GM12875 (cell line): ENCODE results near the gene ZNF740.

Experiments
- H3K4me3 ChIP-seq: one replicate; pipeline ENCODE4 v1.5.1; 2011; ENCODE audit warnings: low read depth, low read length, control low read depth
- CTCF ChIP-seq: IDR thresholded peaks from 2 replicates; pipeline ENCODE4 v1.5.1; 2011; ENCODE audit warnings: low read depth, mild to moderate bottlenecking, control low read depth, inconsistent platforms, low read length, moderate library complexity, borderline replicate concordance; ENCODE audit not compliant: insufficient read depth

ZNF740 gene

GRCh38 chr12:53166837-53167236, 13.7 kb upstream of the ZNF740 start:
- no peak for TF ChIP-seq CTCF

GRCh38 chr12:53169644-53170043, 10.9 kb upstream of the ZNF740 start:
- H3K4me3 ChIP-seq, result no peak overlapping the region
- TF ChIP-seq CTCF, result no peak

More at GRCh38 chr12:53166837-53167236, 13.7 kb upstream of the ZNF740 start:
- H3K4me3 ChIP-seq, result no peak overlapping the region

GRCh38 chr12:53170215-53170614, 10.3 kb upstream of the ZNF740 start:
- no peak overlapping the region for H3K4me3 ChIP-seq
- no peak for TF ChIP-seq CTCF

- TF ChIP-seq CTCF, result no peak
- no peak overlapping the region for H3K4me3 ChIP-seq
Measured at GRCh38 chr12:53170876-53171724, 9.4 kb upstream of the ZNF740 start.

GRCh38 chr12:53171725-53172329, 8.7 kb upstream of the ZNF740 start:
- no peak overlapping the region for H3K4me3 ChIP-seq
- TF ChIP-seq CTCF, result no peak

- H3K4me3 ChIP-seq, result no peak overlapping the region
- no peak for TF ChIP-seq CTCF
Measured at GRCh38 chr12:53172352-53172751, 8.2 kb upstream of the ZNF740 start.
